Endothelial cell (in vitro differentiated cells): ENCODE results near the gene CCDC86. TPM values are rescaled to one million over a fixed set of nuclear protein-coding genes. Genes with fewer than 3 reads are reported as not detected.

Source experiments
- DNase-seq: peaks from one replicate; pipeline ENCODE4 v3.0.0; 2021; ENCODE audit warnings: low spot score
- H3K27ac Mint-ChIP-seq: one replicate; pipeline ENCODE4 v1.8.0; 2021; ENCODE audit warnings: mixed read lengths, inconsistent platforms; ENCODE audit not compliant: unreplicated experiment
- H3K27me3 Mint-ChIP-seq: one replicate; pipeline ENCODE4 v1.8.0; 2021; ENCODE audit warnings: mild to moderate bottlenecking, moderate library complexity, mixed read lengths, inconsistent platforms; ENCODE audit not compliant: unreplicated experiment
- H3K36me3 Mint-ChIP-seq: one replicate; pipeline ENCODE4 v1.8.0; 2021; ENCODE audit warnings: mild to moderate bottlenecking, low read depth, mixed read lengths, inconsistent platforms; ENCODE audit not compliant: unreplicated experiment
- H3K4me1 Mint-ChIP-seq: one replicate; pipeline ENCODE4 v1.8.0; 2021; ENCODE audit warnings: mild to moderate bottlenecking, mixed read lengths, inconsistent platforms; ENCODE audit not compliant: unreplicated experiment
- H3K4me3 Mint-ChIP-seq: one replicate; pipeline ENCODE4 v1.8.0; 2021; ENCODE audit warnings: mild to moderate bottlenecking, mixed read lengths, inconsistent platforms; ENCODE audit not compliant: unreplicated experiment
- H3K9me3 Mint-ChIP-seq: one replicate; pipeline ENCODE4 v1.8.0; 2021; ENCODE audit warnings: mixed read lengths, inconsistent platforms; ENCODE audit not compliant: unreplicated experiment
- CTCF ChIP-seq: fragments of 200-600 bp; sonication (generic); IDR thresholded peaks from one replicate; pipeline ENCODE4 v1.5.0; 2021; ENCODE audit warnings: antibody characterized with exemption; ENCODE audit not compliant: unreplicated experiment
- total RNA-seq: library from RNA; stranded (reverse); fragmentation: NEBNext Ultra II Directional; extraction: Animal tissue kit (Norgen Biotek cat#: 25700); gene quantifications from one replicate; pipeline ENCODE4 v1.2.1, GENCODE V29; 2021; ENCODE audit not compliant: unreplicated experiment

CCDC86 gene
- total RNA-seq, 1 donor from 2014 or later = 15.5 TPM

DNA sequence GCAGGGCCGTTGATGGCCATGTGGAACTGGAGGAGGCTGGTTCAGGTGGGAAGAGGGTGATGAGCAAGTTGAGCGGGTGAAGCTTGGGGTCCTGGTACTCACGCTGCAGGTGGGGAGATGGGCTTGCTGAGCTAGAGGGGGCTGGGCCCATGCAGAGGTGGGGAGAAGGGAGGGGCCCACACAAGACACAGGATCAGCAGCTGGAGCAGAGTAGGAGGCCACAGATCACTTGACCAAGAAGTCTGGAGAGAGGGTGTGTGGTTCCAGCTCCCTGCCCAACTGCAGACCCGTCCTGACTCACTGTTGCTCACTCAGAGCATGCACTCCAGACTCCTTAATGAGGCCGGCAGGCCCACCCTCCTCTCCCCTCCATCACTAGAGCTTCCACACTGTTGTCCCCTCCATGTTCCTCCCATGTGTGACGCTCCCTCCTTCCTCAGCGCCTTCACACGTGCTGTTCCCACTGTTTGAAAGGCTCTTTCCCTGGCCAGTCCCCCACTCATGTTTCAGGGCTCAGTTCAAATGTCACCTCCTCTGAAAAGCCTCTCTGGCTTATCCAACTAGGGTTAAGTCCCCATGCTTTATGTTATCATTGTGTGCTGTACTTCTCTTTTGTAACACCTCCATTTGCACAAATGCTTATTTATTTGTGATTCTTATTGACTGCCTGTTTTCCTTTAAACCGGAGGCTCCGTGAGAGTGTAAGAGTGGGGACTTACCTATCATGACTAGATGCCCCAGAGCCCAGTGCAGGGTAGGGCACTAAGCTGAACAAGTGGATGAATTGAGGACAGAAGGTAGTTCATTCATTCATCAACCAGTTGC, 2.3 kb downstream of the CCDC86 start:
- TF ChIP-seq CTCF = no peak
- Mint-ChIP-seq H3K9me3 (no peaks in the 10 kb centered on the region), H3K36me3 (peaks cover 13% of the 10 kb centered on the region), H3K4me3 (peak overlapping the region; percentile 42), H3K4me1 (peaks cover 33% of the 10 kb centered on the region), H3K27me3 (peaks cover 8% of the 10 kb centered on the region), H3K27ac (peak overlapping the region; percentile 49)
- no peak for DNase-seq

- Mint-ChIP-seq H3K9me3 (no peaks in the 10 kb centered on the region), H3K27ac (peak overlapping the region; percentile 54), H3K36me3 (peaks cover 13% of the 10 kb centered on the region), H3K4me1 (peaks cover 33% of the 10 kb centered on the region), H3K27me3 (peaks cover 5% of the 10 kb centered on the region), H3K4me3 (peak overlapping the region; percentile 42)
- no peak for TF ChIP-seq CTCF
- DNase-seq = no peak
These were observed 2.9 kb downstream of the CCDC86 start for GRCh38 chr11:60844870-60845221.

GRCh38 chr11:60845338-60845737, 3.4 kb downstream of the CCDC86 start:
- peaks cover 3% of the 10 kb centered on the region for H3K27me3 Mint-ChIP-seq
- H3K4me3 Mint-ChIP-seq = peak overlapping the region; percentile 53
- H3K36me3 Mint-ChIP-seq = peaks cover 13% of the 10 kb centered on the region
- H3K27ac Mint-ChIP-seq = peak overlapping the region; percentile 54
- H3K9me3 Mint-ChIP-seq = no peaks in the 10 kb centered on the region
- no peak for DNase-seq
- H3K4me1 Mint-ChIP-seq = peaks cover 33% of the 10 kb centered on the region
- no peak for TF ChIP-seq CTCF

- peaks cover 25% of the 10 kb centered on the region for H3K4me1 Mint-ChIP-seq
- TF ChIP-seq CTCF = no peak
- peaks cover 16% of the 10 kb centered on the region for H3K36me3 Mint-ChIP-seq
- H3K27ac Mint-ChIP-seq = no peak overlapping the region
- H3K9me3 Mint-ChIP-seq = no peaks in the 10 kb centered on the region
- H3K27me3 Mint-ChIP-seq = peaks cover 4% of the 10 kb centered on the region
- H3K4me3 Mint-ChIP-seq = no peak overlapping the region
- DNase-seq = no peak
These were observed 5.4 kb downstream of the CCDC86 start for GRCh38 chr11:60847281-60847680.

GRCh38 chr11:60847896-60848295, 6.0 kb downstream of the CCDC86 start:
- Mint-ChIP-seq H3K27ac (no peak overlapping the region), H3K4me3 (no peak overlapping the region), H3K4me1 (peaks cover 22% of the 10 kb centered on the region), H3K36me3 (peaks cover 16% of the 10 kb centered on the region), H3K27me3 (peaks cover 4% of the 10 kb centered on the region), H3K9me3 (no peaks in the 10 kb centered on the region)
- DNase-seq = no peak
- TF ChIP-seq CTCF = no peak
